Measurements from ENCODE around the gene MYO1D.

DNA sequence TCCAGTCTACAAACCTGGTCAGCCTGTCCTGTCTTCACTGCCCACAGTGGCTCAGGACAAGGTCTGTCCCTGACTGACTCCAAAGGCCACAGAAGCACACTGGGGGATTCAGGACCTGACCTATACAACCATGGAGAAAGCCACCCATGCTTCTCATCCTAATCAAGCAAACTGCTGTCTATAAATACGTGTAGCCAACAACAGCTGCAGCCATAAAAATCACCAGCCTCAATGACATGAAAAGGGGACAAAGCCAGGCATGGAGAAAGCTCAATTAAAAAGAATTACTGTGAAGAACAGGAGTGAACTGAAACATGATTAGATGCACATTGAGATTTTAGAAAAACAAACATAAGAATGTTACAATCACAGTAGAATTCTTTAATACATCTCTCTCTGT, 220.0 kb downstream of the MYO1D start:
- TF ChIP-seq CTCF (IDR thresholded peaks at IDR 0.05) (no peak), POLR2AphosphoS5 (IDR thresholded peaks at IDR 0.05) (no peak)
